ENCODE results near the gene DHRS4L2.

DHRS4L2 gene

DNA sequence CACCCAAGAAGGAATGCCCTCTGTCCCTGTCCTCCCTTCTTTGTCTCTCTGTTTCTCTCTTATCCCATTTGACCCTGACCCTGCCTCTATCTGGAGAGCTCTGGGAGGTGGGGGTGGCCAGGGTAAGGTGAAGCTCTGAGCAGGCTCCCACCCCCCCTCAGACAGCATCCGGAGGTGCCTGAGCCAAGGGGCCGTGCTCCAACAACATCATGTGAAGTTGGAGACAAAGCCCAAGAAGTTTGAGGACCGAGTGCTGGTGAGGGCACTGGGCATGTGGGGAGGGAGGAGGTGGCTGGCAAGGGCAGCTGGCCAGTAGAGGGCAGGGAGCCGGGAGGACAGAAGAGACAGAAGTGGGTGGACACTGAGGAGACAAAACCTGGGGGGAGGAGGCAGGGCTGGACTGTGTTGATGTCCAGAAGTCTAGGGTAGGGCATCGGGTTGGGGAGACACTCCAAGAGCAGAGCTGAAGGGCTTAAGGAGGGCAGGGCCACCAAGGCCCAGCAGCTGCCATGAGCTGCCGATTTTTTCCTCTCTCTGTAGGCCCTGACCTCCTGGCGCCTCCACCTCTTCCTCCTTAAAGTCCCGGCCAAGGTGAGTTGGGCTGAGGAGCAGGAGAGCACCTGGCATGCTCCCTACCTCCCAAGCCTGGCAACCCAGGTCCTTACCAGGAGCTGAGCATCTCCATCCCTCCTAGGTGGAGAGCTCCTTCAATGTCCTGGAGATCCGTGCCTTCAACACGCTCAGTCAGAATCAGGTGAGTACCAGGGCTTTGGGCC is 65.0 kb downstream of the DHRS4L2 start:
- ChIA-PET CTCF (interaction anchor here (0.8 to 7.0 kb wide), 7 partner anchors 10 to 254 kb away, joined by 3 to 88 read pairs (median 4); partner anchors contain the start of gene CIDEB), POLR2A (interaction anchor here (0.6 kb wide), 1 partner anchor 61 kb away, joined by 3 read pairs; the partner anchor contains the start of genes DCAF11 and NRL)
- DNase-seq (ENCODE audit: extremely low spot score) = no peak
- no peak for TF ChIP-seq CTCF (IDR thresholded peaks at IDR 0.05; ENCODE audit: control extremely low read depth, extremely low read depth, low read depth, missing control alignments)

DNA sequence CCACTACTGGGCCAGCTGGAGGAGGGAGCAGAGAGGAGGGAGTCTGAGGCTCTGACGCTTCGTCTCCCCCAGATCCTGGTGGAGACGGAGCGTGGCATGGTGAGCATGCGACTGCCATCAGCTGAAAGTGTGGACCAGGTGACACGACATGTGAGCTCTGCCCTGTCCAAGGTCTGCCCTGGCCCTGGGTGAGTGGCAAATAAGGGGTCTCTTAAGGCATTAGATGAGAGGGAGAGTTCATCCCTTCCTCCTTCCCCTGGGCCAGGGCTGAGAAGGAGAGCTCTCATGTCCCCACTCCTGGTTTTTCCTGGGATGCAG is 65.6 kb downstream of the DHRS4L2 start:
- no peak for TF ChIP-seq CTCF (IDR thresholded peaks at IDR 0.05; ENCODE audit: control extremely low read depth, extremely low read depth, low read depth, missing control alignments)
- ChIA-PET CTCF (interaction anchor here (0.7 to 7.0 kb wide), 9 partner anchors 9 to 254 kb away, joined by 3 to 88 read pairs (median 3); partner anchors contain the start of gene CIDEB), POLR2A (interaction anchor here (0.6 kb wide), 1 partner anchor 60 kb away, joined by 3 read pairs; the partner anchor contains the start of genes DCAF11 and NRL)
- DNase-seq (ENCODE audit: extremely low spot score) = no peak

GRCh38 chr14:24054646-24055045 is 65.9 kb downstream of the DHRS4L2 start:
- TF ChIP-seq CTCF (IDR thresholded peaks at IDR 0.05; ENCODE audit: control extremely low read depth, extremely low read depth, low read depth, missing control alignments) = no peak
- DNase-seq (ENCODE audit: extremely low spot score) = no peak
- ChIA-PET CTCF (interaction anchor here (0.7 to 7.0 kb wide), 8 partner anchors 9 to 253 kb away, joined by 3 to 88 read pairs (median 4); partner anchors contain the start of gene CIDEB), POLR2A (no interaction called here)

Measured in GM10248 (cell line).